Suppressor macrophage (primary cell): ENCODE results near the gene SPTAN1.
"Not testable (repeated sequence)": the region's sequence is repeated elsewhere in the genome, so short reads cannot be mapped to it uniquely, and the experiment has no call there.

Source experiments
- DNase-seq, 4 experiments: peaks; one replicate each; pipeline ENCODE4 v3.0.0-alpha.2; 2020 to 2022

Gene SPTAN1

DNA sequence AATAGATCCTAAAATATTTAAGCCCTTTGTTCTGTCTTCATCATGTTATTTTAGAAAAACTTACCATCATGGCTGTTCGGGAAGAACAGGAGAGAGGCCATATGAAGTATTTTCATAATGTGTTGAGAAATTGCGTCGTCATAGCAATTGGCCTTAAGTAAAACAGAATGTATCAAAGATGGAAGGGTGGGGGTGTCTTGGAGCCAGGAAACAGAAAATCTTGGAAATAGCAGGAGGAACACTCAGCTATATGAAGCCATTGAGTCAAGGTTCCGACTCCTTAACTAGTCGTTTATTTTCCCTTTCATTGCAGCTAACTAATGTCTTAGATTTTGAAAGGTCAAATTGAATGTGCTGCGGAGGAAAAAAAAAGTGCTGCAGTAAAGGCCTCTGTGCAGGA is 1.3 kb downstream of the SPTAN1 start:
- DNase-seq: peak in 2 of 4 experiments; percentile 22 to 44

DNA sequence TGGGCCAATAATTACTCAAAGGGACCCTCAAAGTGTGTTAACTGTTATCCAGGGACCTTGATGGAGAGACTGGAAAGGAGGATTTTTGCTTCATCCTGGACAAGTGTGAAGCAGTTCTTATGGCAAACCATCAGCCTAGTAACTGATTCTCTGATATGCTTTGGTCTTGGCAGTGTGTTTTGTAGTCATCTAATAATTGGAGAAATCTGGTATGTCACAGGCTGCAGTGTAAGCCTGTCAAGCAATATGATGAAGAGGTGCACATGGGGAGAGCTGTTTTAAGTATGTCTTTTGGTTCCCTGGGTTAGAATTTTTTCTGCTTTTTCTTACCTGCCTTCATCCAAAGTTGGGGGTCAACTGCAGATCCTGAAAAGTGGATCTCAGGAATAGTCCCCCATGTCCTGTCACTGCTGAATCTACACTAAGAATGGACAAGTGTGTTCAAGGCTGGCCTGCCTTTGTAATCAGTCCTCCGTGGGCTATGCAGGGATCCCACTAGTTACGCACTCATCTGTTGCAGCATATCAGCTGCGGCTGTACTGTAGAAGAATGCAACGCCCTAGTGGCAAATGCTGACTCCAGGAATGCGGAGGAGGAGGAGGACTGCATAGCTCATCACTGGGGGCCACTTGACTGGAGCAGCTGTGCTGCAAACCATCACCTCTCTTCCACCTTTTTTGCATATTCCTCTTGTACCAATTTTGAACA is 1.9 kb downstream of the SPTAN1 start:
- DNase-seq: peak; percentile 40 to 67 (median 60)

DNA sequence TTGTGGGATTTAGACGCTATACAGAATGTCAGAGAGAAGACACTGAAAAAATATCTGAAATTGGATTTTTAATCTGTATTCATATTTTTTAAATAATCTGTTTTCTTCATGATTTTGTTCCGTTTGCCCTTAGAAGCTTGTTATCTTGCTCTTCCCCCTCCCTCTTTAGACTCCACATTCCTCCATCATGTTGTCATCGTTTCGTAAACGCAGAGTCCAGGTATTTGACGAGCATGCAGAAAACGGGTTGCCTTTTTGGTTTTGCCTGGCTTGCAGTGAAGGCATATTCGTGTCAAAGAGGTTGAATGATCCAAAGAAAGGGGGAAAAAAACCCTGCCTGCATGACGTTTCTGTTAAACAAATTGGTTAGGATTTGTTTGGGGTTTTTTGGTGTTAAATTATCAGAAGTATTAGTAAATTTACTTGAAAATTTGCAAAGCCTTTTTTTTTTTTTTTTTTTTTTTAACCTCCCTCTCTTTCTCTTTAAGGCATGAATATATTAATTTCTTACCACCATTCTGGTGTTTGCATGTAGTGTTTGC is 2.9 kb downstream of the SPTAN1 start:
- DNase-seq: no peak

DNA sequence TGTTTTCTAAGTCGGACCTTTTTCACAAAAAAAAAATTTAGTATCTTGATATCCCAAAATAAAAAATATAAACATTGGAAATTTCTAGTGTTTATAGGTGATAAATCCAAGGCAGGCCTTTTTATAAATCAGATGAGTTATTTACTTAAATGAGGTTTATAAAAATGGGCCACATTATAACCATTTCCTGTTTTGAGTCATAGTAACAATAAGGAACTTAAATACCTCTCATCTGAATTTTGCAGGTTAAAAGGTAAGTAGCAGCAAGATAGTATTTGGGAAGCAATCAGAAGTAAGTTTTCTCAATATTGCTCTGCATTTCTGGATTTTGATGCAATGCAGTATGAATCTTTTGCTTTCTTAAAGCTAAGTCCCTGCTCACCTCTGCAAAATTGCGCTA is 3.9 kb downstream of the SPTAN1 start:
- no peak for DNase-seq

DNA sequence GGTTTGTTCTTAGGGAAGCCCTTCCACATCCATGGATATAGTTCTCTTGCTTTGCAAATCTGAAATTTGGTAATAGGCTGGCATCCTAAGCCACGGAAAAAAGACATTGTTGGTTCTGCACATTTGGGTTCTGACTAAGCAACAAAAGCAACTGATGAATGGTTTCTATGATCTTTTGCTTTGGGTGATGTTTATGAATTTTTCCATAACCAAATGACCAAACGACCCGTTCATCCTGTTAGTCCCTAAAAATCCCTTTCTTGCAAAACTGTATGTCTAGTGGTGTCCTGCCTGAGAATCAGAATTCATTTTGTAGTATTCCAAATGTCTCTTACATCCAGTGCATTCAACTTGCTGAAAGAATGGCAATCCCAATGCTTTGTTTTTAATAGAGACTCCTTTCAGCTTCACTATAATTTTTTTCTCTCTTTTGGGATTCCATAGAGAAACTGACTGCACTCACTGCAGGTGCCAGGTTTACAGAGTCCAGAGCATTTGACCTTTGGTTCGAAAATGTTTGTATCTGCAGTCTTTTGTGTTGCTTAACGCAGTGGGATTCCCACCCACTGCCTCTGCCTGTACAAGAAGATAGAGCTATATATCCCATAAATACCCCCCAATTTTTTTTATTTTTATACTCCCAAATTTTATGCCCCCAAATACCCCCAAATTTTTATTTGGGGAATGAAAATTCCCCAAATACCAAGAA is 4.7 kb downstream of the SPTAN1 start:
- no peak for DNase-seq

DNA sequence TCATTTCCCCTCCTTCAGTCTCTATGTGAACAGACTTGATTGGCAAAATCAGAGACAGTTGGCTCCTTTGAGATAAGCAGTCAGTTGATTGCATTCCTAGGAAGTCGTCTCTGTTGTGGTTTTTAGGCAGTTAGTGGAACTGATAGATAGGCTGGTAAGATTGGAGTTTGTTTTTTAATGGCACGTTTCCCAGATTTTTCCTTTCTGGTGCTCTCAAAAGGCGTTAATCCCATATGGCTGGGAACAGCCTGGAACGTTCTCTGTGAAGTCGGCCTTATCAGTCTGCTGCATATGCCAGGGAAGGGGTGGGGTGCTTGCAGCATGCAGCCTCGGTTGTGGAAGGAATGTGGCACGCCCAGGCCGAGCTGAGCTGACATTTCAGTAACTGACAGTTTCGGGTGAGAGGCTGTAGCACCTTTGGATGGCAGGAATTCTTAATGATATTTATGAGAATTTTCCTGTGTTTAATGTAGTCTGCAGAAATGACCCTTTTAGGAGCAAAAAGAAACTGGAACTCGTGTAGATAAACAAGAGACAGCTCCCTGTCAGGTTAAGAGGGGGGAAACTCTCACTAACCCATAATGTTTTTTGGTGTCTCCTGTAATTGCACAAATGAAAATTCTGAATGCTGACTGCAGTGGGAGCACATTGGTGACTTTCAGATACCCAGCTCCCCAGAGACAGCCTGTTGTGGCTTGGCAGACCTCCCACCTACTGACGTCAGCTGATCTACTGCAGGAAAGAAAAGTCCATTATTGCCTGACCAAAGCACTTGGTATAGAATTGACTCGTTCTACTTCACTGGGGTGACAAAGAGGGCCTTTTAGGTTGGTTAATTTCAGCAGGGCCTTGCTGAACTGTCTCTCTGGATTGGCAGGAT is 6.3 kb downstream of the SPTAN1 start:
- DNase-seq: peak; percentile 71 to 90 (median 80)

DNA sequence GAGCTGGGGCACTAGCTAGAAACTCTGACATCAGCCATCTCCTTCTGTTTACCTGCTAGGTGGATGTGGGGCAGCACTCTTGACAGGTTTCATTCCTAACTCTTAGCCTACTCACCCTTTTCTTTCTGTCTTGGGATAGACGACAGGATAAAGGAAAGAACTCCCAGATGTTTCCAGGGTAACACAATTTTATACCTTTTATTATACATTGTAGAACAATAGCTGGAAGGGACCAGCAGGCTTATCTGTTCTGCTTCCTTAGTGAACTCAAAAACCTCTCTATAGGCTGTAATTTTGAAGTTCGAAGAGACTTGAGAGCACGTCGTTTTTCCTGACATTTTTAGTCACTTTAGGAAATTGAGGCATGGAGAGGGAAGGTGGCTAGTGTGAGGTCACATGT is 13.2 kb downstream of the SPTAN1 start:
- DNase-seq: no peak

DNA sequence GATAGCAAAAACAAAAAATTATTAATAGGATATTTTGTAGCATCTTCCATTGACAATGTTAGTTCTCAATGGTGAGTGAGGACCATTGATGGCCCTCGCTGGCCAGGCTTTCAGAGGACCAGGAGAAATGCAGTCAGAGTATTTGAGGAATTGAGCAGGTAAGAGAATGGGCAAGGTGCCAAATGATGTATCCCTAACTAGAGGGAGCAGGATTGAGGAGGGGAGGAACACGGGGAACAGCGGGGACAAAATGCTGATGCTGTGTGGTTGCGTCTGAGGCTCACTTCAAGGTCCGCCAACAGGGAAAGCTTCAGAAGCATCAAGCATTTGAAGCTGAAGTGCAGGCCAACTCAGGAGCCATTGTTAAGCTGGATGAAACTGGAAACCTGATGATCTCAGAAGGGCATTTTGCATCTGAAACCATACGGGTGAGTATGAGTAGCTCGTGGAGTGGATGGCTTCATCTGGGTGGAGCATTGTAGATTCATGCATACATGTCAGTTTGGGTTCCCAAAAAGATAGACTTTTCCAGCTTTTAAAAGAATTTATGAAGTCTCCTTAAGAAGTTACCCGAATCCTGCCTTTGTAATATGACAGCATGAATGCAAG is 16.2 kb downstream of the SPTAN1 start:
- no peak for DNase-seq

DNA sequence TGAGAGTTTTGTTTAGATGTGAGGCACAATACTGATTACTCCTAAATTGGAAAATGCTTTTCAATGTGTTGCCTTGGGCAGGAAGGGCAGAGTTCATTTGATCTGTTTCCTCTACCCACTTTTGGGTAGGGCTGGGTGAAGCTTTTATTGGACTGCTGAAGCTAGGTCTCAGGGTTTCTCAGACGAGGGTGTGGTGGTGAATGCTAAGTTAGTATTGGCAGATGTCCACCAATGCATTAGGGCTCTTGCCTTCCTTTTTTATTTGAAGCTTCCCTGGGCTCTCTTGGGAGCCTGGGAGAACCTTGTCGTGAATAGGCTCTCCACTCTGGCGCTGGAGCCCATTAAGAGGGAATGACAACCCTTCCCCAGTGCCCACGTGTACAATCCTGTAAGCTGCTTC is 23.1 kb downstream of the SPTAN1 start:
- no peak for DNase-seq

DNA sequence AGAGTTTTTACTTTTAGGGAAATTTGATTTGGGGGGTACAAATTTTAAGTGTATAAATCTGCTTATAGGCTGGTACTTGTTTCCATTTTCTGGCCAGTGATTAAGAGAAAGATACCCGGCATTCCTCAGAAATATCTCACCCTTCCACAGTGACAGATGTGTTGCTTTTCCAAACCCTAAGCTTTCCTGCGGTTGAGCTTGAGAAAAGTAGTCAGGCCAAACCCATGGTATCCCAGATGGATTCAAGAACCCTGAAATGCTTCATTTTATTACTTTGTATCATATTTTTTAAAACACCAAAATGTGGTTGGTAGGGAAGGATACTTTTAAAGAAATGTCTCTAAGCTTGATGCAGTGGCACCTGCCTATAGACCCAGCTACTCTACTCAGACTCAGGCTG is 23.5 kb downstream of the SPTAN1 start:
- DNase-seq: no peak

DNA sequence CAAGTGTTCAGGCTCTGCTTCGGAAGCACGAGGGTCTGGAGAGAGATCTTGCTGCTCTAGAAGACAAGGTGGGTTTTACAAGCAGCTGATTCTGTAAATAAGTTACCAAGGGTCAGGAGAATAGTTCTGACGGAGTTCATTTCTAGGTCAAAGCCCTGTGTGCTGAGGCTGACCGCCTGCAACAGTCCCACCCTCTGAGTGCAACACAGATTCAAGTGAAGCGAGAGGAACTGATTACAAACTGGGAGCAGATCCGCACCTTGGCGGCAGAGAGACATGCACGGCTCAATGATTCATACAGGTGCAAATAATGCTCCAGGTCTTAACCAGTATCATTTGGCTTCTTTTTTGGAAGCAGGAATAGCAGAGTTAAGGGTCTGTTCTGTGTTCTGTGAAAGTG is 24.8 kb downstream of the SPTAN1 start:
- DNase-seq: no peak

DNA sequence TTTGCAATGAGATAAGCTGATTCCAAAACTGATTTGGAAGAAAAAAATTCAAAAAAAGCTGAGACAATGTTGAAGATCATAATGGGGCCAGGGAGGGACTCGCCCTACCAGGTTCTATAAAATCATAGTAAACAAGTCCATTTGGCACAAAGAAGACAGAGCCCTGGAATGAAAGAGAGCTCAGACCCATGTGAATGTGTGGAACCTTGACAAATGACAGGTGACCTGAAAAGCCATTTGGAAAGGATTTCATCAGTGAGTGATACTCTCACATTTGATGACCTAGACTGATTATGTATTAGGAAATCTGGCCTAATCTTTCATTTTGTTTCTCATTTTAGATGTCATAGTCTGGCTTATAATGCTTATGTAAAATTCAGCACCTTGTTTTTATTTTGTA is 26.8 kb downstream of the SPTAN1 start:
- DNase-seq: no peak

DNA sequence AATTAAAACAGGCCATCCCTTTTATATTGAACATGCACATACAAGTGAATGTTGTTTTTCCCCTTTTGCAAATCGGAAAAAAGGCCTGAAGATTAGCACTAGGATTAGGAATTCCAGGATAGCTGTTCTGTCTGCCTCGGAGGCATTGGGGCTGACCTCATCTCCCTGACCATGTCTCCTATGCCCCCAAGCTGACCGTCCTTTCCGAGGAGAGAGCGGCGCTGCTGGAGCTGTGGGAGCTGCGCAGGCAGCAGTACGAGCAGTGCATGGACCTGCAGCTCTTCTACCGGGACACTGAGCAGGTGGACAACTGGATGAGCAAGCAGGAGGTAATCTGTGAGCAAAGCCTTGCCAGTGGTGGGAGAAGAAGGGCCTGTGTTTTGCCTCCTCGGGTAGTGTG is 28.3 kb downstream of the SPTAN1 start:
- no peak for DNase-seq

DNA sequence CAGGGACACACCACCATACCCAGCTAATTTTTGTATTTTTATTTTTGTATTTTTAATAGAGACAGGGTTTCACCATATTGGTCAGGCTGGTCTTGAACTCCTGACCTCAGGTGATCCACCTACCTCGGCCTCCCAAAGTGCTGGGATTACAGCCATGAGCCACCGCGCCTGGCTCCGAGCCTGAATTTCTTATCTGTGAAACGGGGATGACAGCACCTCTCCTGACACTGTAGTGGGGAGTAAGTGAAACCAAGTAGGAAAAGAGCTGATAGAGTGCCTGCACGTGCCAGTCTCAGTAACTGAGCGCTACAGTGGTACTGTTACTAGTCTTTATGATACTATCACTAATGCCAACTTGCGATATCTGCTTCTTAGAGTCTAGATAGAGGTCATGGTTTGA is 32.8 kb downstream of the SPTAN1 start:
- DNase-seq: not testable (repeated sequence)

DNA sequence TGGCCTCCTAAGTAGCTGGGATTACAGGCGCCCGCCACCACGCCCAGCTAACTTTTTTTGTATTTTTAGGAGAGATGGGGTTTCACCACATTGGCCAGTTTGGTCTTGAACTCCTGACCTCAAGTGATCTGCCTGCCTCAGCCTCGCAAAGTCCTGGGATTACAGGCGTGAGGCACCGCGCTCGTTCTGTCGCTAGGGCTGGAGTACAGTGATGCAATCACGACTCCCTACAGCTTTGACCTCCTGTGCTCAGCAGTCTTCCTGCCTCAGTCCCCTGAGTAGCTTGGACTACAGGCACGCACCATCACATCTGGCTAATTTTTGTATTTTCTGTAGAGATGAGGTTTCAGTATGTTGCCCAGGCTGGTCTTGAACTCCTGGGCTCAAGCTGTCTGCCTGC is 34.5 kb downstream of the SPTAN1 start:
- DNase-seq: not testable (repeated sequence)

DNA sequence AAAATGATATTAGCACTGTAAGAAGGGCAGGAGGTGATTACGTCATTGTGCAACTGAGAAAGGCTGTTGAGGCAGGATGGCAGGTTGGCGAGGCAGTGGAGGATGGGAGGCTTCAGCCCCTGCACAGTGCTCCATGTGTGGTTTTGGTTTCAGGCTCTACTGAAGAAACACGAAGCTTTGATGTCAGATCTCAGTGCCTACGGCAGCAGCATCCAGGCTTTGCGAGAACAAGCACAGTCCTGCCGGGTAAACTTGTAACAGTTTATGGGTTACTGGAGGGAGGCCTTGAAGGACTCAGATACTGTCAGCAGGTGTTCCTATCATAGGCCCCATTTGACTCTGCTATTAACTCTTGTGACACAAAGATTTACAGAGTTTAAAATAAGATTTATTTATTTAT is 35.1 kb downstream of the SPTAN1 start:
- DNase-seq: no peak

DNA sequence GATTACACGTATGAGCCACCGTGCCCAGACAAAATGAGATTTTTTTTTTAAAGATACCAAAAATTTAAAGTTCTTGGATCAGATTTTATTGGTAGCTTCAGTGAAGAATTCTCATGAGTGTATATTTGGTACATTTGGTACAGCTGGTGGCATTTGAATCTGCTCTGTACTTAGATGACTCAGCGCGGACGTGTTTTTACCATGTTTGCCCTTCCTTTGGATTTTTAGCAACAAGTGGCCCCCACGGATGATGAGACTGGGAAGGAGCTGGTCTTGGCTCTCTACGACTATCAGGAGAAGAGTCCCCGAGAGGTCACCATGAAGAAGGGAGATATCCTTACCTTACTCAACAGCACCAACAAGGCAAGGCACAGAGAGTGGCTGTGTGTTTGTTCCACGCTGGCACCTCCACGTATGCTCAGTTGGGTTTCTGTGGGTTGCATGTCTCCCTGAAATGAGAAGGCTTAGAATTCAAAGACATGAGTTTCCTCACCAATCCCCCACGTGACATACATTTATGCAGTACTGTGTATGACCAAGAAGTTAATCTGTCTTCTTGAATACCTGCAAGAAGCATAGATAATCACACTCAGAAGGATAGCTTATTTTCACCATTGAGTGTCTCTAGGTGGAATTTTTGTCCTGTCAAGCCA is 36.3 kb downstream of the SPTAN1 start:
- DNase-seq: no peak

DNA sequence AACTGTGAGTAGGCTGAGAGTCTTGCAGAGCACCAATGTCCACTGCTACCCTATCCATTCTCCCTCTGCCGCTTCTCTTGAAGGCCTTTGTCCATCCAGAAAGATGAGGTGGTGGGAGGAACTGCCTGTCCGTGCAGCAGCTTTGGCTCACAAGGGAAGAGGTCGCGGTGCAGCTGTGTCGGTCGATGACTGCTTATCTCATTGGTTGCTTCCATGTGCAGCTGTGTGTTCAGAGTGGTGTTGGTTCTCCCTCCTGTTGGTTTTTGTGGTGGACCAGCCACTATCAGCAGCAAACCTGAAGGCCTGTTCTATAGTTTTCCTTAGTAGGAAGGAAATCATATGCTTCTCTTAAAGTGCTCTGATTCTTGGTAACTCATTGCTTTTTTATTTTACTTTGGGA is 40.7 kb downstream of the SPTAN1 start:
- no peak for DNase-seq

DNA sequence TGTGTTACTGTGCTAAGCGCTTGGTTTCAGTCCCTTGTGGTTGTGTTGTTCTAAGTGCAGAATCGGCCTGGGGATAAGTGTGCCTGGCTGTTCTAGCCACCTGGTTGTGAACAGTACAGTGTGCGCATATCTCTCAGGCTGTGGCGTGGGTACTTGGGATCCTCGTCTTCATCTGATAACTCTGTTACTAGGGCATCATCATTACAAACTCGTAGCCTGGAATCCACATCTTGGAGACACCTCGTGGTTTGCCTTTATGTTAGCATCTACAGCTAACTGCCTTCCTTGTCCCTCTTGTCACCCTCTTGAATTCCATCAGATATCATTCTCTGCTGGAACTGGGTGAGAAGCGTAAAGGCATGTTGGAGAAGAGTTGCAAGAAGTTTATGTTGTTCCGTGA is 41.5 kb downstream of the SPTAN1 start:
- DNase-seq: no peak

DNA sequence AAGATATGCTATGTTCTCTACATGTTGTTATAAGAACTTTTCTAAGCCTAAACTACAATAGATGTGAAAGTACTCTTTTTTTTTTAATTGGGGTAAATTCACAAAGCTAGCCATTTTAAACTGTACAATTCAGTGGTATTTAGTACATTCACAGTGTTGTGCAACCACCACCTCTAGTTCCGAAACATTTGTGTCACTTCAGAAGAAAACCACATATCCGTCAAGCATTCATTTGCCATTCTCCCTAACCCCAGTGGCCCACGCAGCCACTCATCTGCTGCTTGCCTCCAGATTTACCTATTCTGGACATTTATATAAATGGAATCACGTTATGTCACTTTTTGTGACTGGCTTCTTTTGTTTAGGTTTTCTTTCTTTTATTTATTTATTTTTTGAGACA is 43.1 kb downstream of the SPTAN1 start:
- DNase-seq: peak in 1 of 4 experiments; percentile 2

DNA sequence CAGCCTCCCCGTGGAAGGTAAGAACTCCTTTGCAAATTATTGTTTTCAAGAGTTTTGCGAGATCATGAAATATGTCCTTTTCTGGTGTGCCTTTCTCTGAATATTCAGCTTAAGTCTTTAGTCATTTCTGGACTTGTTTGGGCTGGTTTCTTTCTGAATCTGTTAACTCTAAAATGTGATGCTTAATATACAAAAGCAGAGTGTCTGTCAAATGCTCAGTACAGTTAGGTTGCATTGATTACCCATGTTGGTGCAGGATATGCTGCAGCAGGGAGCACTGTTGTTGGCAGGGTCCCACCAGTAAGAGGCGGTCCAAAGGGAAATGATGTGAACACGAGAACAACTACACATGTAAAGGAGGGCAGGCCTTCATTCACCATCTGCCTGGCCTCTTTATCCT is 47.7 kb downstream of the SPTAN1 start:
- no peak for DNase-seq

DNA sequence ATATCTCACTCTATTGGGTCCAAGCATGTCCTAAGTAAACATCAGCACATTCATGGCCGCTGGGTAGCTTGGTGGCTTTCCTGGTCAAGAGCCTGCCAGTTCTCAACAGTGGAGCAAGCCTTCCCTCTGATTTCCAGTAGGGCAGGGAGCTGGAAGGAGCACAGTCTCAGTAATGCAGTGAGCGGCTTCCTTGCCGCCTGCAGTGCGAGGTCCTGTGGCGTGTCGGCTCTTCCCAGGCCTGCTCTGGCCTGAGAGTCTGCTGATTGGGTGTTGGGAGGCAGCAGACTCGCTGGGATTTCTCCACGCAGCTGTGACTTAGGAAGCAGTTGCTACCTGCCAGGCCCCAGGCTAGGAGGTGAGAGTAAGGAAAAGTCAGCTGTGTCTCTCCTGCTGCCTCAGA is 51.3 kb downstream of the SPTAN1 start:
- no peak for DNase-seq
